ENCODE data around the gene NCCRP1. TPM values are rescaled to one million over a fixed set of nuclear protein-coding genes. Genes with fewer than 3 reads are reported as not detected.

The NCCRP1 gene
- total RNA-seq, 6 experiments from 2014 or later: not detected

GRCh38 chr19:39206122-39206521 lies 9.4 kb downstream of the NCCRP1 start:
- Mint-ChIP-seq H3K4me1 (ENCODE audit: low read depth) (no peaks in the 10 kb centered on the region), H3K36me3 (ENCODE audit: low read depth) (no peaks in the 10 kb centered on the region), H3K27ac (no peak overlapping the region), H3K27me3 (ENCODE audit: insufficient read depth) (peaks cover 59% of the 10 kb centered on the region), H3K4me3 (no peak overlapping the region), H3K9me3 (no peaks in the 10 kb centered on the region)
- TF ChIP-seq, protein P1, sequence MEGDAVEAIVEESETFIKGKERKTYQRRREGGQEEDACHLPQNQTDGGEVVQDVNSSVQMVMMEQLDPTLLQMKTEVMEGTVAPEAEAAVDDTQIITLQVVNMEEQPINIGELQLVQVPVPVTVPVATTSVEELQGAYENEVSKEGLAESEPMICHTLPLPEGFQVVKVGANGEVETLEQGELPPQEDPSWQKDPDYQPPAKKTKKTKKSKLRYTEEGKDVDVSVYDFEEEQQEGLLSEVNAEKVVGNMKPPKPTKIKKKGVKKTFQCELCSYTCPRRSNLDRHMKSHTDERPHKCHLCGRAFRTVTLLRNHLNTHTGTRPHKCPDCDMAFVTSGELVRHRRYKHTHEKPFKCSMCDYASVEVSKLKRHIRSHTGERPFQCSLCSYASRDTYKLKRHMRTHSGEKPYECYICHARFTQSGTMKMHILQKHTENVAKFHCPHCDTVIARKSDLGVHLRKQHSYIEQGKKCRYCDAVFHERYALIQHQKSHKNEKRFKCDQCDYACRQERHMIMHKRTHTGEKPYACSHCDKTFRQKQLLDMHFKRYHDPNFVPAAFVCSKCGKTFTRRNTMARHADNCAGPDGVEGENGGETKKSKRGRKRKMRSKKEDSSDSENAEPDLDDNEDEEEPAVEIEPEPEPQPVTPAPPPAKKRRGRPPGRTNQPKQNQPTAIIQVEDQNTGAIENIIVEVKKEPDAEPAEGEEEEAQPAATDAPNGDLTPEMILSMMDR (IDR thresholded peaks at IDR 0.05): no peak
- no peak for DNase-seq

DNA sequence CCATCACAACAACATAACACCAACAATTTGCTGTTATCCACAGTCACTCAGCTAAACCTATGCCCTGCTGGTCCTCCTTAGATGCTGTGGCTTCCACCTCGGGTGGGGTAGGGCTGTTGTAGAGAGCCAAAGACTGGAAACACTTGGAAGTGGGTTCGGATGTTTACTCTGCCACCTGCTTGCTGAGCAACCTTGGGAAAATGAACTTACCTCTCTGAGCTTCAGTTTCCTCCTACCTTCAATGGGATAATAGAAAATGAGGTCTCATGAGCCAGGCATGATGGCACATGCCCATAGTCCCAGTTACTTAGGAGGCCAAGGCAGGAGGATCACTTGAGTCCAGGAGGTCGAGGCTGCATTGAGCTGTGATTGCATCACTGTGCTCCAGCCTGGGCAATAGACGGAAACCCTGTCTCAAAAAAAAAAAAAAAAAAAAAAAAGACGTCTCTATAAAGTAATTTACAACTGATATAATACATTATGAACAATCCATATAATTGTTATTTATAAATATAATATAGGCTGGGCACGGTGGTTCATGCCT lies 10.6 kb downstream of the NCCRP1 start:
- no peak overlapping the region for H3K4me3 Mint-ChIP-seq
- no peaks in the 10 kb centered on the region for H3K4me1 Mint-ChIP-seq (ENCODE audit: low read depth)
- TF ChIP-seq, protein P1 (IDR thresholded peaks at IDR 0.05): no peak
- peaks cover 58% of the 10 kb centered on the region for H3K27me3 Mint-ChIP-seq (ENCODE audit: insufficient read depth)
- H3K36me3 Mint-ChIP-seq (ENCODE audit: low read depth): no peaks in the 10 kb centered on the region
- H3K9me3 Mint-ChIP-seq: no peaks in the 10 kb centered on the region
- no peak for DNase-seq
- no peak overlapping the region for H3K27ac Mint-ChIP-seq

GRCh38 chr19:39208175-39208795 lies 11.5 kb downstream of the NCCRP1 start:
- Mint-ChIP-seq H3K4me1 (ENCODE audit: low read depth) (no peaks in the 10 kb centered on the region), H3K9me3 (no peaks in the 10 kb centered on the region), H3K36me3 (ENCODE audit: low read depth) (no peaks in the 10 kb centered on the region), H3K27me3 (ENCODE audit: insufficient read depth) (peaks cover 50% of the 10 kb centered on the region), H3K27ac (no peak overlapping the region), H3K4me3 (no peak overlapping the region)
- DNase-seq: no peak
- TF ChIP-seq, protein P1 (IDR thresholded peaks at IDR 0.05): no peak

GRCh38 chr19:39209196-39209595 lies 12.4 kb downstream of the NCCRP1 start:
- no peak overlapping the region for H3K4me3 Mint-ChIP-seq
- H3K36me3 Mint-ChIP-seq (ENCODE audit: low read depth): no peaks in the 10 kb centered on the region
- DNase-seq: no peak
- H3K4me1 Mint-ChIP-seq (ENCODE audit: low read depth): no peaks in the 10 kb centered on the region
- TF ChIP-seq, protein P1 (IDR thresholded peaks at IDR 0.05): no peak
- no peaks in the 10 kb centered on the region for H3K9me3 Mint-ChIP-seq
- H3K27me3 Mint-ChIP-seq (ENCODE audit: insufficient read depth): peaks cover 46% of the 10 kb centered on the region
- H3K27ac Mint-ChIP-seq: no peak overlapping the region

DNA sequence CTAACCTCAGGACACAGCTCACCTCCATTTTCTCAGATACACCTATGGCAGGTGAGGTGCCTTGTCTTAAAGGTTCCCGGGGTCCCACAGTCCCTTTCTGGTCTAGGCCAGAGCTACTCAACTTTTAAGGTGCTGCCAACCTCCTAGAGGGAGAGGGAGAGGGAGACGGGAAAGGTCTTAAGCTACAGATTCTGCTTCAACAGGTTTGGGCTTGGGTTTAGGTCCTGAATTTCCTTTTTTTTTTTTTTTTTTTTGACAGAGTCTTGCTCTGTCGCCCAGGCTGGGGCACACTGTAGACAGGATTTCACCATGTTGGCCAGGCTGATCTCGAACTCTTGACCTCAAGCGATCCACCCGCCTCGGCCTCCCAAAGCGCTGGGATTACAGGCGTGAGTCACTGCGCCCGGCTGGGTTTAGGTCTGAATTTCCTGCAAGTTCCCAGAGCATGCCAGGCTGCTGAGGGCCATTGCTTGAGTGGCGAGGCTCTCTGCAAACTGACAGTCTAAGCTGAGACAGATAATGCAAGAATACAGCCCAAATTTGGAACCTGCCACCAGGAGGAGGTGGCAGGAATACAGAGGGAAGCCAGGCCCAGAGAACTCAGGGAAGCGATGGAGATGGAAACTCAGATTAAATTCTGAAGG lies 15.1 kb downstream of the NCCRP1 start:
- DNase-seq: no peak
- H3K27ac Mint-ChIP-seq: no peak overlapping the region
- no peaks in the 10 kb centered on the region for H3K4me1 Mint-ChIP-seq (ENCODE audit: low read depth)
- H3K4me3 Mint-ChIP-seq: no peak overlapping the region
- TF ChIP-seq, protein P1 (IDR thresholded peaks at IDR 0.05): no peak
- no peaks in the 10 kb centered on the region for H3K36me3 Mint-ChIP-seq (ENCODE audit: low read depth)
- peaks cover 4% of the 10 kb centered on the region; the same call in 1 of the 2 replicates for H3K9me3 Mint-ChIP-seq
- peaks cover 35% of the 10 kb centered on the region for H3K27me3 Mint-ChIP-seq (ENCODE audit: insufficient read depth)

All from HFFc6 (cell line).